GM12865 (cell line): ENCODE measurements around the gene CADPS2.

Experiments
- DNase-seq: peaks from one replicate; pipeline ENCODE4 v3.0.0; 2010; ENCODE audit warnings: low read depth
- H3K4me3 ChIP-seq: 2 replicates; pipeline ENCODE4 v1.5.1; 2011; ENCODE audit warnings: mild to moderate bottlenecking, low read depth, low read length, control low read depth
- TF ChIP-seq, protein P1 (sequence below): IDR thresholded peaks from 2 replicates; pipeline ENCODE4 v1.5.1; 2011; ENCODE audit warnings: low read length, control low read depth, low read depth, inconsistent platforms; ENCODE audit not compliant: insufficient read depth; ENCODE audit errors: missing control alignments

The CADPS2 gene

DNA sequence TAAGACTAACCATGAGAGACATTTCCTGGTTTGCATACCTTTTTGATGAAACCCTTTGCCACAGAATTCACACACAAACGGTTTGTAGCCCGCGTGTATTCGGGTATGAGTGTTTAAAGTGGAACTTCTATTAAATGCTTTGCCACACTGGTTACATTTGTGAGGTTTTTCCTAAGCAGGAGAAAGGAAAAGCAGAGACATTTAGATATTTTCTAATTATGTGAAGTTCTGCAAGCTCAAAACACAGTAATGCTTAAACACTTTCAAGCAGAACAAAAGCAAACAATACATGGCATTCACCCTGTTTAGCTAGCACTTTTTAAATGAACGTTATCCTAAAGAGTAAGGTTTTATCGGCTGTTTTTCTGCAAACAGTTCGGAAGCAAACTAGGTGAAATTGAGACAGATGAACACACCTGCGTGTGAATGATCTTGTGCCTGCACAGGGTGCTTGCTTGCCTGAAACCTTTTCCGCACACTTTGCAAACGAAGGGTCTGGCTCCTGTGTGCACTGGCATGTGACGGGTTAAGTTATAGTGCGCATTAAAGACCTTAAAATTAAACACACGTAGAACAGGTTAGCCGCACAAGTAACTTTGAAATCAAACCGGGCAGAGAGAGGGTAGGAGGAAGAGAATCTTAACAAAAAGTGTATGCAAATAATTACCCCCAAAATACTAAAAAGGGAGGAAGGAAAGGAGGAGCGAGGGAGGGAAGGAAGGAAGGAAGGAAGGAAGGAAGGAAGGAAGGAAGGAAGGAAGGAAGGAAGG, 583.3 kb downstream of the CADPS2 start:
- no peak overlapping the region for H3K4me3 ChIP-seq
- TF ChIP-seq, protein P1, sequence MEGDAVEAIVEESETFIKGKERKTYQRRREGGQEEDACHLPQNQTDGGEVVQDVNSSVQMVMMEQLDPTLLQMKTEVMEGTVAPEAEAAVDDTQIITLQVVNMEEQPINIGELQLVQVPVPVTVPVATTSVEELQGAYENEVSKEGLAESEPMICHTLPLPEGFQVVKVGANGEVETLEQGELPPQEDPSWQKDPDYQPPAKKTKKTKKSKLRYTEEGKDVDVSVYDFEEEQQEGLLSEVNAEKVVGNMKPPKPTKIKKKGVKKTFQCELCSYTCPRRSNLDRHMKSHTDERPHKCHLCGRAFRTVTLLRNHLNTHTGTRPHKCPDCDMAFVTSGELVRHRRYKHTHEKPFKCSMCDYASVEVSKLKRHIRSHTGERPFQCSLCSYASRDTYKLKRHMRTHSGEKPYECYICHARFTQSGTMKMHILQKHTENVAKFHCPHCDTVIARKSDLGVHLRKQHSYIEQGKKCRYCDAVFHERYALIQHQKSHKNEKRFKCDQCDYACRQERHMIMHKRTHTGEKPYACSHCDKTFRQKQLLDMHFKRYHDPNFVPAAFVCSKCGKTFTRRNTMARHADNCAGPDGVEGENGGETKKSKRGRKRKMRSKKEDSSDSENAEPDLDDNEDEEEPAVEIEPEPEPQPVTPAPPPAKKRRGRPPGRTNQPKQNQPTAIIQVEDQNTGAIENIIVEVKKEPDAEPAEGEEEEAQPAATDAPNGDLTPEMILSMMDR: no peak
- no peak for DNase-seq

DNA sequence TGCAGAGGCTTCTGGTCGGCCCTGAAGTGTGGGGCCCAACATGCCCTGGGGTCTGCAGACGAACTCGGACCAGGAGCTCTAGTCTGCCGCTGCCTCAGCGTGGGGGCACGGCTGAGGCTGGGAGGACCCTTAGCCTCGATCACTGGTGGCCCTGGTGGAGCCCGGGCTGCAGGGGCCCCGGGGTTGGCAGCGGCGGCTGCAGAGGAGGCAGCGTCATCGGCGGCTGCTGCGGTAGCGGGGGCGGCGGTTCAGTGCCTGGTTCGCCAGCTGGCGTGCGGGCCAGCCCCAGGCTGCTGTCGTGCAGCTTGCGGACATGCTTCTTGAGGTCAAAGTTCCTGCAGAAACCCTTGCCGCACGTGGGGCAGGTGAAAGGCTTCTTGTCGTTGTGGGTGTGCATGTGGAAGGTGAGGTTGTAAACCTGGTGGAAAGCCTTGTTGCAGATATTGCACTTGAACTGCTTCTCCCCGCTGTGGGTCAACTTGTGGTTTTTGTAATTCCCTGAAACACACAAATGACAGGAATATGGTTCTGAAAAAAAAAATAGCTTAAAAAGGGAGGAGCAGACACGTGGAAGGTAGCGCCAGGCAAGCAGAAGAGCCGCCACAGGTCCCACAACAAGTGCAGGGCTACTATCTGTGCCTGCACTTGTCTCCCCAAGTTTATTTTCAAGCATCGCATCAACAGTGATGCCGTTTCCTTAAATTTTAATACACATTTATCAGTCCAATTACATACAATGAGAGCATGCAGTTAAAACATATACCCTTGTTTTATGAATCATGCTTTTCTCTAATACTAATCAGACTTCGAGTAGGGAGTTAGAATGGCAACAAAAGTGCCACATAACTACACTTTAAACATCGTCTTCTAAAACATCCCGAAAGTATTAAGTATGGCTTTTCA, 584.2 kb downstream of the CADPS2 start:
- H3K4me3 ChIP-seq: no peak overlapping the region
- no peak for DNase-seq
- TF ChIP-seq, protein P1: no peak

DNA sequence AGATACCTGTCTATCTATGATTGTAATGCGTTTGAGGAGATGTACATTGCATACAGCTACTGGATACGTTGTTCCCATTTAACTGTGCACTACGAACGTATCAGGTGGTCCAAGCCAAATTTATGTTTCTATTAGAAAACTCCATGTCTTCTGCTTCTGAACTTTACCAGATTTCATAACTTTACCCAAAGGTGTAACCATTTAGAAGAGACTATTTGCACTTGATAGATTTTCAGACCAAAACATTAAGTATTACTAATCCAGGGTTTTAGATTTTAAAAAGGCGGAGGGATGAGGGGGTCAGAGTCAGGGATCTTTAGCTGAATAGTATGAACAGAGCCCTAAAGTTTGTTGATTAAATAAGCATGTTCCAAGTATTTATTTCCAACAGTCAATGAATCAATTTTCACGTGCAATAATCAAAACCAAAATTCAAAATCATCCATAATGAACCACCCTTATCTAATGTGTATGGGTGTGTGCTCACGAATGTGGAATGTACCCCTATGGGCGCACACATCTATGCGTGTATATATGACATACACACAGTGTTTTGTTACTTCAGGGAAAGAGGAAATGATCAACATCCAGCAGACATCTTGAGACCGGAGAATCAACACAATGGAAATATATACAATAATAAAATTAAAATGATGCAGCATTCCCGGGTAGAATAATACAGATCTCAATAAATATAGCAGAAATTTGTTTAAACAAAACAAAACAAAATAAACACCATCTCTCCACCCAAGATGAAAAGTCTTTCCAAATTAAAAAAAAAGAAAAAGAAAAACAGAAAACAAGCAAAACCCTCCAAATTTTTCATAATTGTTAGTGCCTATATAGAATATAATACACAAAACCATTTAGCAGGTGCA, 585.1 kb downstream of the CADPS2 start:
- TF ChIP-seq, protein P1: no peak
- no peak overlapping the region for H3K4me3 ChIP-seq
- DNase-seq: no peak

DNA sequence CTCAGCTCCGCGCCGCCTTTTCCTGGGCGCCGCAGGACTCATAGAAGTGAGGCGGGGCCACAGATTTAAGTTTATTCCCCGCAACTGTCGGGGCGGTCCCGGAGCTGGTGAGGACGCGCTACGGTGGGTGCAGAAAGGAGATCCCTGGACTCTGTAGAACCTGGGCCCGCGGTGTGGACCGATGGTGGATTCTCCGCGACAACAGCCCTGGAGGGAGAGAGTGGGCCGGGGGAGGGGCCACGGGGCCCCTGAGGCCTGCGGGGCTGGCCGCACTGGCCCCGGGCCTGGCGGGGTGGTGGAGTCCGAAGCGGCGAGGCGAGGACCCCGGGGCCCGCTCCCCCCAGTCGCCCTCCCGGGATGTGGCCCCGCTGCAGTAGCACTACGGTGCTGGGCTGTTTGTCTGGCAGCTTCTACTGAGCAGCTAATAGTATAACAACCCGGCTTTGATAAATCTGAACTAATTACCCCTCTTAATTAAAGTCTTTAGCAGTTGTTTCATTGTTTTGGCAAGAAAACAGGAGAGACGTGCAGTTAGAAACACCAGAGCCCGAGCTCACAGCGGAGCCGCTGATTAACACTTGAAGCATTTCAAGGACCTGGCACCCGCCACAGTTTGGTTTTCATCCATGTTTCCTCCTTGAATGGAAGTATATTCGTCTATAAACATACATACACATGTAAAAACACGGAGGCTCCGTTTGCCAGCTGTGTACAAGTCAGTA, 585.9 kb downstream of the CADPS2 start:
- TF ChIP-seq, protein P1: no peak
- DNase-seq: no peak
- H3K4me3 ChIP-seq: no peak overlapping the region

DNA sequence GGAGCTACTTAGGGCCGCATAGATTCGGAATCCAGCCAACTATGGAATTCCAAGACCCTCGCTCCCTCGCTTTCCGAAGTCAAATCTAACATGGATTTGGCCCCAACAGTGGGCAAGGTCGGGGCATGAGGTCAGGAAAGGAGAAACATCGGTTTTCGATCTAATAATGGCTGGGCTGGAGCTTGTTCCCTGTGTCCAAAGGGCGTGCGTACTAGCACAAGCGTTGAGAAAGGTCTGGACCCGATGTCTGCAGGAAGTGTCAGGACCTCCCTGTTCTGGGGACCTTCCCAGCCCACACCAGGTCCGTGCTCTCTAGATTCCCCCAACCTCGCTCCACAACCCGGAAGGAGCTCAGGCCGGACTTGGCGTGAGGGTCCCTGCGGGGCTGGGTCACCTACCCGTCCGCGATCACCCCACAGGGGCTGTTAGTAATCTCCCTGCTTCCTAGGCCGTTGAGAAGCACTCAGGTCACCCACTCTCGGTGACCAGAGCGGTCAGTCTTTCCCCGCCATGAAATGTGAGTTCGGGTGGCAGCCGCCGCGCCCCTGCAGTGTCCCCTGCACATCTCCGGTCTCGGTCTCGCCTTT, 586.5 kb downstream of the CADPS2 start:
- DNase-seq: no peak
- no peak overlapping the region for H3K4me3 ChIP-seq
- TF ChIP-seq, protein P1: no peak
